ENCODE data around the gene CXCL12.
A peak's percentile ranks its signal among the peaks of the same experiment; 100 is the strongest.

Gene CXCL12

DNA sequence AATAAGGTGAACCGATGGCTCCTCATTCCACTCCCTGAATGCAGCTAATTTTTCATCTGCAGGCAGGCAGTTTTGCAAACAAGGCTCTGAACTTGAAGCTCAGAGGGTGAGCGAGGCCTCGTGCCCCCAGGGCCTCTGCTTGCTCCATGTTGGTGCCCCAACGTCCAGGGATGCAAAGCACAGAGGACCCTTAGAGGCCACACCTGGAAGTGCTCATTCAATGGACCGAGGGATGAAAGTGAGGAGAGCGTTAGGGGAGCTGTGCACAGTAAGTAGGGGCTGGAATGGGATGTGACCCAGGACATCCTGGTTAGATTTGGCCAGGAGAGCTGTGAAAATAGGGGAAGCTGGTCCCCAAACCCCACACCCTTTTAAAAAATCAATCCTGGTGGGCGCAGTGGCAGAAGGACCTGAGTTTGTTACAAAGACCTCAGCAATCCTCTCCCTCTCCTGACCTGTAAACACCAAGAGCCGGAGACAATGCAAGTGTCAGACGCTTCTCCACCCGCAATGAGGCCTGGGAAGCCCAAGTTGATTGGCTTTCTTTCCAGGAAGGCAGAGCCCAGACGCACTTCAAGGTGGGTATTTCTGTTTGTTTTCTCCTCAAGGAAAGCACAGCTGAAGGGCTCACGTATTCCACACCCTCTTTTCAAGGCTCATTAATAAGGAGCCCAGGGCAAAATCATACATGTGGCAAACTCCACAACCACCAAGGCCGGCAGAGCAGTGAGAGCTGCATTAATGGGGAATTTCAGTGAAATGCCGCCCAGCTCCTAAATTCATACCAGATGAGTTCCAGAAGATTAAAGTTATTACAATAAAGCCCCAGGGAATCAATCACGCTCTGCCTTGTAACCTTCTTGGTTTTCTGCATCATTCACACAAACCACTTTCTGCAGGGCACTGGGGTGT lies 14.1 kb upstream of the CXCL12 start:
- no peak for DNase-seq

DNA sequence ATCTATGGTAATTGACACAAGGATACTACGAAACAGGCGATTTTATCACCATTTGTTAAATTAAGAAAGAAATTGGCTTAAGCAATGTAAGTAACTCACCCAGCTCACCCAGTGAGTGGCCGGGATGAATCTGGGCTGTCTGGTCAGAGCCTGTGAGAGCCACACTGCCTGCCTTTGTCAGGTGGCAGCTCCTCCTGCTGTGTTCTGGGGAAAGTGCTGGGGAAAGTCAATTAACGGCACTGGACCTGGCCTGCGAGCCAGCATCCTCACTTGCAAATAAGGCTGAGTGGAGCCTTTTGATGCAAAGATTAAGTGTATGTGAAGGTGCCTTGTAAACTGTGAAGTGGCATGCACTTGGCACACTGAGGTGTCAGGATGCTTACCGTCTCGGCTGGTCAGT lies 13.4 kb upstream of the CXCL12 start:
- DNase-seq, result no peak

DNA sequence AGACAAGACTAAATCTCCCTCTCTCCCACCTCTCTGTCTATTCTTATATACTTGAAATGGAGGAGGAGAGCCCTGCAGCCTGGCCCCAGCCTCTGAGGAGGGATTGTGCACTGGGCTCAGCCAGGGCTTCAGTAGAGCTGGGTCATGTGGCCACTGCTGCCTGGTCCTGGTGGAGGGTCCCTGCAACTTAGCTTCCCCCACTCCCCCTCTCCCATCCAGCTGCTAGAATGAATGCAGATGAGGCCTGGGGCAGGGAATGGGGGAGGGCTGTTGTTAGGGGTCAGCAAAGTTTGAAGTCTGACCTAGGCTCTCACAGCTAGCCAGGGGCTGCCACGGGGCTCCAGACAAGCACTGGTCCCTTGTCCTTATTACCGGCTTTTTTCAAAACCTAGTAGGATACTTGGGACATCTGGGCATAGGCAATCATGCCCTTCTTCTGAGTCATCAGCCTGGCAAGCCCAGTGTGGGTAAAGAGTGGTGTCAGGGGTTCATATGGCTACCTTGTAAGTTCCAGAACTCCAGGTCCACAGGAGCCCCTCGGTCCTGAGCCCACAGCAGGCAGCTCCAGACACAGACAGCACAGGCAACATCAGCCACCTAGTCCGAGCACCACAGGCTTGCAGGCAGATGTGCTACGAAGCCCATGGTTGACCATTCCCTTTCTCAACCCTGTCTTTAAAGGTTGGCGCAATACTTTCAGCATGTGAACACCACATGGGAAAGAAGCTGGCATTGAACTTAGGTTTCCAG lies 12.8 kb upstream of the CXCL12 start:
- DNase-seq, result no peak

DNA sequence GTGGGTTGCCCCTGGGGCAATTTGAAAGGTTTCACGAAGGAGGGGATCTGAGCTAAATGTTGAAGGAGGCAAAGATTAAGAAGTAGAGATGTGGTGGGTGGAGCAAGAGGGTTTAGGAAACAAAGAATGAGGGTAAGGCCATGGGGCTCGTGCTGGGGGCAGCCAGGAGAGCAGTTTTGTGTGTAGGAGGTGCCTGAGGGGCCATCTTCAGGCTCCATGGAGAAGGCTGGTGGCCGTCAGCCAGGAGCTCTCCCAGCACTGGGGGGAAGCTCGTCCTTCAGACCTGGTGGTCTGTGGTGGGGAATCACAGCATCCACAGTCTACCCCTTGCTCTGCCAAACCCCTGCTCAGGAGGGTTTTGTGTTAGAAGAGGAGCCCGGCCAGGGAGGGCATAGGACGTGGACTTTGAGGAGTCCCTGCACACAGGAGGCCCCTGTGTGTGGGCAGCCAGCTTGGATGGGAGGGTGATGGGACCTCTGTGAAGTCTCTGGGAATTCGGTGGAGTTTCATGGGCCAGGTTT lies 11.8 kb upstream of the CXCL12 start:
- DNase-seq, result no peak

DNA sequence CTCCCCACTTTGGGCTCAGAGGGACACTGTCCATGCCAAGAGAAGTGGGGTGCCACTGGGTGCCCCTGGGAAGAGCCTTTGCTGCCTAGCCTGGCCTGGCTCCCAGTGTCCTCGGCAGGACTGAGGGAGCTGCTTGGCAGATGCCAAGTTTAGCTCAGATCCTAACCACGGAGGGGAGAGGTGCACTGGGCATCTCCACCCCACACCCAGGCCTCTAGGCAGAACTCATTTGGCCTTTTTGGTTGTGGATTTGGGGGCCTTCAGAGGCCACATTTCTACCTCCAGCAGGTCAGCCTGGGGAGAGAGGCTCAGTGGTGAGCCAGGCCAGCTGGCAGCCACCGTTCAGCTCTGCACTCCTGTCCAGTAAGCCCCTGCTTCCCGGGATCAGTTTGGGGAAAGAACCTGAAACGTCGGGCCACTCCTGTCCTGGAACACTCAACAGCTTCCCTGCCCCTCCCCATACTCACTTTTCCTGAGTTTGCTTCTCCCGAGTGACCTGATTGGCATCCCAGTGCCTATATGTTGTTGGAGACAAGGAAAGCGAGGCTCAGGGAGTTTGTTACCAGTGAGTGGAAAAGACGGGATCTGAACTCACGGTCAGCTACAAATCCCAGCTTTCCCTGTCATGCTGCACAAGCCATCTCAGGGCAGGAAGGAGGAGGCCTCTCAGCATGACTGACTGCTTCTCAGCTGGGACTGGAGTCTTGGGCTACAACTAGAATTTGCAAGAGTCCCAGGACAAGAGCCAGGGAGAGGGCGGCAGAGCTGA lies 11.2 kb upstream of the CXCL12 start:
- no peak for DNase-seq

DNA sequence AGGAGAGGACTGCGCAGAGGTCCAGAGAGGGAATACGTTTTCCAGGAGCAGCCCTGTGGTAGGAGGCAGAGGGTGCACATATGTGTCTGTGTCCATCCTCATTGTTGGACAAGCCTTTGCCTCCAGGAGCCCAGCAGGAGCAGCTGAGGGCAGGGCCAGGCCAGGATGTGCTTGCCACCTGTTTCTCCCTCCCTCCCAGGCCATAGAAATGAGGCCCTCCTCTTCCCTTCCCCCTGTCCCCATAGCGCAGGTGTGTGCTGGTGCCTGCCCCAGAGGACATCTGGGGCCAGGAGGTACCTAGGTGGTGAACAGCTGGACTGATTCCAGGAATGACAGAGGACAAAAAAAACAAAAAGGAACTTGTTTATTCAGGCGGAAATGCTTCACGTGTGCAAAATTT lies 10.5 kb upstream of the CXCL12 start:
- DNase-seq, result no peak

DNA sequence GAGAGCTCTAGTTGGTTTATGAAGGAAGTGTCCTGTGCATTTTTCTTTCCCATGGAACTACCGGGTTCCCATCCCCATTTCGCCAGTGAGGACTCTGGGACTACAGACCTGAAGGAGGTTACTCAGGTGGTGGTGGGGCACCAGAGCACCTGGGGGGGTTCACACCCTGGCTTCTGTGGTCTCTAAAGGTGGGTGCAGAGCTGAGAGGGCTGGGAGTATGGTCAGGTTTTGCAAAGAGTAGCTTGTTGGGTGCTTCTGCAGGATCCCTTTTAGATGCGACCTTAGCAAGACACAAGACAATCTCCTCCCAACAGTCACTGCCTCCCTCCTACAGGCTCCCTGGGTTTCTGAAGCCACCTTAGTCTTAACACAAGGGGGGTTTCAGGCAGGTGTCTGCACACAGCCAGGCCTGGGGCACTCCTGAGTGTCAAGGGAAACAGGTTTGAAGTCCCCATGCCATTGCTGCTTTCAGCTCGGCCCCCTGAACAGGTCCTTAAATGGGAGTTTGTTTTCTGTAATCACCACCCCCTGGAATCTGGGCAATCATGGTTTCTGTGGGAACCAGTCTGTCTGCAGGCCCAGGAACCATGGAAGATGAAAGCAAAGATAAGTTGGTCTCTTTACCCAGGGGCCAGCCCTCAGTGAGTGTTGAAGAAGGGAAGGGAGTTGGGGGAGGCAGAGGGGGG lies 9.9 kb upstream of the CXCL12 start:
- DNase-seq, result no peak

DNA sequence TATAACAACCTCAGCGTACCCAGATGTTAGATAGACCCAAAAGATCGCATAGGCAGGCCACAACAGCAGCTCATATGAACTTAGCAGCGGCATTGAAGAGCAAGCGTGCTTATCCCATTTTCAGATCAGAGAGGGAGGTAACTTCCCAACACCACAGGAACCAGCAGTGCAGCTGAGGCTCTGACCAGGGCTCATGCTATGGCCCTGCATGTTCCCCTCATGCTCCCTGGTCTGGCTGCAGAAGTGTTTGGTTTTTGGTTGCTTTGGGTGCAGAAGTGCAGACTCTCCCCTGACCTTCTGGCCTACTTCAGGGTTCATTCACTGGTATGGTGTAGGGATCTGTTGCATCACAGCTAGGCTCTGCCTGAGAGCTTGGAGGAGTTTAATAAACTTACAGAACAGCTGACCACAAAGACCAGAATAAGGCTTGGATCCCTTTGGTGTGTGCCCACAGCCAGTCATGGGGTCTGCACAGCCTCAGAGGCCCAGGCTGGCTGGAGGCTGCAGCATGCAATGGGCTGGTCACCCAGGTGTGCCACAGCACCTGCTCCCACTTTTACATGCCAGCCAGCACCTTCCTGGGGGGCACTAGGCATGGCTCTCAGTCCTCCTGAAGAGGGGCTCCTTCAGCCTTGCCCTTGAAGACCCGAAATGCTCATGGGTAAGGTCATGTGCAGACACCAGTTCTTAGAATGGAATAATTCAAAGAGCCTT lies 9.1 kb upstream of the CXCL12 start:
- DNase-seq, result no peak

DNA sequence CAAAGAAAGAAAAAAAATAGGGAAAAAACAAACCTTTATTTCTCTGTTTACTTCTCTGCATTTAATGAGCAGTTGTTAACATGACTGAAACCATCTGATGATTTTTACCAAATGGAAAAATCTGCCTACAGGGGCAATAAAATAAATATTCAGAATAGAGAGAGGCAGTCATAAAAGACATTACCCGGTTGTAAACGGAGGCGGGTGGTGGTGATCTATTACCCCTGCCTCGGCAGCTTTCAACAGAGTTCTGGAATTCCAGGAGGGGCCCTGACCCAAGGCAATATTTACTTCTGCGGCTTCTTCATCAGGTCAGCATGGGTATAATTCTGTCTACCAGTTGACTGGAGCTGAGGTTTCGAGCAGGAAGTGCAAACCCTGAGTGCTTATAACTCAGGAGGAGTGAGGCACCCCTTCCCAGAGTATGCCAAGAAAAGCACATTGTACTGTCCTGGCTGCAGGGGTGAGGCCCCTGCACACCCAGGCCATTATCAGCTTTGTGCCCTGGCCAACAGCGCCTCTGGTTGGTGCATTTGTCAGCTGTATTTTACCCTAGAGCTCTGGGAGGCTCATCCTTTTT lies 8.2 kb upstream of the CXCL12 start:
- no peak for DNase-seq

DNA sequence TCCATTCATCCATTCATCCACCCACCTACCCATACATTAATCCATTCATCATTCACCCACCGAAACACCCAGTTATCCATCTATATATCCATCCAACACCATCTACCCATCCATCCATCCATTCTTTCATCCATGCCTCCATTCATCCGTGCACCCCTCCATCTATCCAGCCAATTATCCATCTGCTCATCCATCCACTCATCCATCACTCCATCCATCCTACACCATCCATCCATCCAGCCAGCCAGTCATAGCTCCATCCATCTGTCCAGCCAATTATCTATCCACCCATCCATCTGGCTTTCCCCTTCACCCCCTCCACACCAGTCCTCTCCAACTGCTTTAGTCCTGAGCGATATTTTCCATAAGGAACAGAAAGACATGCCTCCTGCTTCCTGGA lies 7.5 kb upstream of the CXCL12 start:
- no peak for DNase-seq

DNA sequence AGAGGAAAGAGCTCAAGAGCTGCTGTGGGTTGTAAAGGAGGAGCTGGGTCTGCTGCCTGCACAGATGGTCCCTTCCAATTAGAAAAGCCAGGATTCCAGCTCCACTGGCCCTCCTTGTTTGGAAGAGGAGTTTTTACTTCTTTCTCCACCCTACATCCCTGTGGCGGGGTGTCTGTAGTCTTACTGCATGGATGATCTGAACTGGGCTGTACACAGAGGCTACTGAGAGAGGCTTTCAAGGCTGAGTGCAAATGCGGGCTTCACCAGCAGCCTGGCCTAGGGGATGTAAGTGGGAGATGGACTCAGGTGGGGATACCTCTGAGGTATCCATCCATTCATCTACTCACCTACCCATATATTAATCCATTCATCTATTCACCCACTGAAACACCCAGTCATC lies 7.1 kb upstream of the CXCL12 start:
- no peak for DNase-seq

DNA sequence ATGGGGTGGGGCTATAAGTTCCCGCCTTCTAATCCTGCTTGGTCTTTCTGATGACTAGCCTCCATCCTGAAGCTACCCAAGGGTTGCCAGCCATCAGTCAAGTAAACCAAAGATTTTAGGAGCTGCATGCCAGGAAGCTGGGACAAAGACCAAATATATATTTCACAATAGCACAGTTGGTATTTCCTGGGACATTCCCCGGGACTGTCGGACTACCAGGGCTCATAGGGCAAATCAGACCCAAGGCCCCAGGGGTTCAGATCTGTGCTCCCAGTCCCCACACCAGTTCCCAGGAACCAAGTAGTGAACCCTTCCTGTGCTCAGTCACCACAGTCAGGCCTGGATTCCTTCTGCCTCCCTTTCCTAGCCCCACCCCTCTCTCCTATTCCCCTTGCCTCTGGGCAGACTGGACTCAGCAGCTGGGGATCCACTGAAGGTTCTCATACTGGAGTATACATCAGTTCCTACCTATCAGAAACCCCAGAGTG lies 5.7 kb upstream of the CXCL12 start:
- DNase-seq, result no peak

DNA sequence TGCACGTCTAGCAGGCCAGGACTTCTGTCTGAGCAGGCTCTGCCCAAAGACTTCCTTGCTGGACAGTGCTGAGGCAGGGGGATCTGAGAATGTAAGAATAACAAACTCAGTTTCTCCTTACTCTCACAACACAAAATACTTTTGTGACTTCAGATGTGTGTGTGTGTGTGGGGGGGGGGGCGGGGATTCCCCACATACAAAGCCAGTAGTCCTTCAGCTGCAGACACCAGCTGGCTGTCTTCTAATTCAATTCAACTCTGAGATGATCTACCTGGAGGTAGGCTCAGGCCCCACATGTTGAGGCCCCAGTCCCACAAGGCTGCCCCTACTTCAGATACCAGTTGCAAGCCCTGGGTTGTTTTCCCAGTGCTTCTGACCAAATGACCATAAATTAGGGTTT lies 4.7 kb upstream of the CXCL12 start:
- no peak for DNase-seq

DNA sequence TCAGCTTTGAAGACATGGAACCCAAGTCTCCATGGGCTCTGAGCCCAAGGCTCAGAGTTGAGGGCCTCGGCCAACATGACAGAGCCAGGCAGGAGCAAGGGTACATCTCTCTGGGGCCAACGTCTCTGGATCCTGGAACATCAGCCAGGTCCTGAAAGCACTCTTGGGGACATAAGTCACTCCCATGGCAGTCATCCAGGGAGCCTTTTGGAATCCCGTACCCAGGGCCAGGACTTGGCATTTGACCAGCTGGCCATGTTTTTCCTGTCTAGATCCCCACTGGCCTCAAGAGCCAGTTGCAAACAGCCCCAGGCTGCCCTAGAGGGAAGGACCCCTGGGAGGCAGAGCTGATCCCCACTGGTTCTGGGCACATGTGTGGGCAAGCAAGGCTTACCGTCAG lies 4.3 kb upstream of the CXCL12 start:
- no peak for DNase-seq

DNA sequence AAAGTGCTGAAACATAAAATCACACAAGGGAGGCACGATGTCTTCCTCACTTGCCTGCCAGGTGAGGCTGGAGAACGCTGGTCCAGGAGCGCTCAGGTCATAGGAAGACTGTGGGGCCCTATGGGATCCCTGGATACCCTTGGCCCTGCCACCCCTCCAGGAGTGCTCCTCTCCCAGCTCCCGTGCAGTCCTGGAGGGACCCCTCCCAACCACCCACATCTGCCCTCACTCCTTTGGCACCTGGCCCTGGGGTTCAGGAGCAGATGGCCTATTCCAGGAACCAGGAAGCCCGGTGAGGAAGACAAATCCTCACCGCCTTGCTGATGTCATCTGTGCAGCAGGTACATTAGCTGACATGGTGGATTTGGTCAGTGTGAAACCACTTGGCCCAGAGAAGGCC lies 3.7 kb upstream of the CXCL12 start:
- DNase-seq, result no peak

DNA sequence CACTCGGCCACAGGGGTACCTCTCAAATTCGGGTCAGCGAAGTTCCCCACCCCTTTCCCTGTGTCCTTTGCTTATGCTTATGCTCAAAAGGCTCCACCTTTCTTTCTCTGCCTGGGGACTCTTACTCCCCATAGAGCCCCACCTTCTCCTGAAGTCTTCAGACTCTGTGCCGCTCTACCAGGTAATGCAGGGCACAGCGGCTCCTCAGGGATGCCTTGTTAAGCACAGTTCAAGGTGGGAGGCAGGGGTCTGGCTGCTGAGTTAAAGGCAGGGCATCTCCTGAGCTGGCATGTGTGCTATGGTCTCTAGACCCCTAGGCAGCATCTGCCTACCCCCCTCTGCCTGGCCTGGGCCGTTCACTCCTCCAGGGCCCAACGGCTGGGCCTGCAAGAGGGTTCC lies 3.0 kb upstream of the CXCL12 start:
- DNase-seq, result no peak

DNA sequence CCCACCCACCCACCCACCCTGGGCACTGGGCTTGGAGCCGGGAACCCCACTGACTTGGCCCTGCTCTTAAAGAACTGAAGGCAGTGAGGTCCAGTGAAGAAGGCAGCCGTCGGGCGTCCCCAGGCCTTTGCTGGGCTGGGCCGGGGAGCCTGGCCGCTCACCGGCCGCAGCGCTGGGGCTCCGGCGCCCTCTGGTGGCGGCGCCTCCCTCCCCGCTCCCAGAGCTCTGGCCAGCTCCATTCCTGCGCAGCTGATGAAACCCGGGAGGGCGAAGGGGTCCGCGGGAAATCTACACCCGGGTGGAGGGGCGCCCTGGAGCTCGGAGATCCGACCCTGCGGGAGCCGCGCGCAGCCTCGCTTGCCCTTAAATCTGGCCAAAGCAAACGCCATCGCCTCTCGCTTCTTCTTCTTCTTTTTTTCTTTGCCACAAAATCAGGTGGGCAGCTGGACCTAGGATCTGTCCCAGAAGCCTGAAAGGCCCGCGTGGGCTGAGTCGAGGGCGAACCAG lies 1.7 kb upstream of the CXCL12 start:
- DNase-seq, result peak in 1 of 2 experiments; percentile 46

DNA sequence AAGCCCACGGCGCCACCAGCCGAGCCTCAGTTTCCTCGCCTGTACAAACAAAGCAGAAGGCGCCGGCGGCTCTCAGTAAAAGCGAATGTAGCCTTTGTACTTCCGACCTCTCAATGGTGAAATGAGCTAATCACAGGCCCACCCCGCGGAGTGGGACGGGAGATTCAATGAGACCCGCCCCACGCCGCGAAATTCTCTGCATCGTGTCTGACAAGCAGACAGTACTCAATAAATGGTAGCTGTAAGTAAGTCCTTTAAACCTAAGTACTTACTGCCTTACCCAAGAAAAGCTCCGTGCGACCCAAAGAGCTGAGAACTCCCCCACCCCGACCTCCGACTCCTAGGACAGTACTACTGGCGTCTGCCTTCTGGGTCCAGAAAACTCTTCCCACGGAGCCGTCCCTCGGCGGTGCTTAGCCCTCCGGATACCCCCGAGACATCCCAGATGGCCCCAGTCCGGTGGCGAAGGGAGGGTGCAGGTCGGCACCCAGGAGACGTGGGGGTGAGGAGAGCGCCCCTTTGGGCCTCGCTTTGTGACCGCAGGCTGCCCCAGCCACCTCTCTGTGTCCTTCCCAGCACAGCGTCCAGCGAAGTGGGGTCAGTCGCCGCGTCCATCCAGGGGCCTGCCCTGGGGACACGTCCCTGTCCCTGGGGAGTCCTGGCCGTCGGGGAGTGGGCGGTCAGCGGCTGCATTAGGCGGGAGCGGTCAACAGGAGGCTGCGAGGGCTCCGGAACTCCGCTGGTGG lies 972 bp upstream of the CXCL12 start:
- DNase-seq, result no peak

DNA sequence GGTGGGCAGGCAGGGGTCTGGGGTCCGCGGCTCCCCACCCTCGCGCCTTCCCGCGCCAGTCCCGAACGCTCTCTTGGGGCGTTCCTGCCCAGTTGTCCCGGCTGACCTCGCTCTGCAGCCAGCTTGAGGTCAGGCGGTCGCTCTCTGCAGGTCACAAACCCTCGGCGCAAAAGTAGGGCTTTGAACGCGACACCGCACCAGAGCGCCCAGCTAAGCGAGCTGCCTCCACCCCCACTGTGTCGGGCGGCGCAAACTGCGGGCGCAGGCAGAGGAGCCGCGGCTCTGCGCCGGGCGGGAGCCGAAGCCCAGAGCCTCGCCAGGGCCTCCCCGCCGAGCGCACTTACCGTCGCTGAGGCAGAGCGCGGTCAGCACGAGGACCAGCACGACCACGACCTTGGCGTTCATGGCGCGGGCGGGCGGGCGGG lies 284 bp downstream of the CXCL12 start:
- no peak for DNase-seq

Measured in NCI-H526 (cell line).